Neural progenitor cell (in vitro differentiated cells): ENCODE results near the gene TMEM175.

Source experiments
- EZH2 ChIP-seq: fragments of 200-600 bp; sonication (generic); IDR thresholded peaks from 2 replicates; pipeline ENCODE4 v1.6.1; 2017; ENCODE audit warnings: antibody characterized with exemption, mild to moderate bottlenecking, moderate library complexity
- EZH2phosphoT487 ChIP-seq: fragments of 200-600 bp; sonication (generic); IDR thresholded peaks from 2 replicates; pipeline ENCODE4 v1.6.1; 2017; ENCODE audit warnings: antibody characterized with exemption
- TF ChIP-seq, protein P1 (sequence below): fragments of 200-600 bp; sonication (generic); IDR thresholded peaks from 2 replicates; pipeline ENCODE4 v1.5.1; 2017; ENCODE audit warnings: antibody characterized with exemption, mild to moderate bottlenecking

DNA sequence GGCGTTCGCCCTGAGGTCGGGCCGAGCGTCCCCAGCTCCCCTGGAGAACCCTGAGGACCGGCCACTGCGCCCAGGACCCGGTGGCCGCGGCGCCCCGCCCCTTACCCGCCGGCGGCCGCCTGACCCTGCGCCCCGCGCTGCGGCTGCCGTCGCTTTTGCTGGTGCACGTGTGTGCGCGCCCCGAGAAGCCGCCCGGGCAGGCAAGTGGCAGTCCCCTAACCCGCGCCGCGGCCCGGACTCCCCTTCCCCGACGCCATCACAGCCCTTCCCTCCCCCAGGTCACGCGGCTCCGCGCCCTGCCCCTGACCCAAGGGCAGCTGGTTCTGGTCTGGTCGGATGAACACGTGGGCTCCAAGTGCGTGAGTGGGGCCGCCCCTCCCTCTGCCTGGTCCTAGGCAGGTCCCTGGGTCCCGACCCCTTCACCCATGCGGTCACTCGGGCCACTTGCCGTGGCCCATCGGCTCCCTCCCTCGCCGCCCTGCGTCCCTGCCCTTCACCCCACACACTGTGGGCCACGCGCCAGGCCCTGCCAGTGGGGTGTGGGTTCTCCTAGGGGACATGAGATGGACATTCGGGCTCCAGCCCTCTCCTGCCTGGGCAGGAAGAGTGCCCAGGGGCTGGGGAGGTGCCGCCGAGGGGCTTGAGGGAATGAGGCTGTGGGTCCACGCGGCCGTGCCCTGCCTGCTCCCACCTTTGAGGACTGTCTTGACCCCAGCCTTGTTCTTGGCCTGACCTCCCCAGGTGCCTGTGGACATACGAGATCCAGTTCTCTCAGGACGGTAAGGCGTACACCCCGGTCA is 71.2 kb downstream of the TMEM175 start:
- TF ChIP-seq, protein P1, sequence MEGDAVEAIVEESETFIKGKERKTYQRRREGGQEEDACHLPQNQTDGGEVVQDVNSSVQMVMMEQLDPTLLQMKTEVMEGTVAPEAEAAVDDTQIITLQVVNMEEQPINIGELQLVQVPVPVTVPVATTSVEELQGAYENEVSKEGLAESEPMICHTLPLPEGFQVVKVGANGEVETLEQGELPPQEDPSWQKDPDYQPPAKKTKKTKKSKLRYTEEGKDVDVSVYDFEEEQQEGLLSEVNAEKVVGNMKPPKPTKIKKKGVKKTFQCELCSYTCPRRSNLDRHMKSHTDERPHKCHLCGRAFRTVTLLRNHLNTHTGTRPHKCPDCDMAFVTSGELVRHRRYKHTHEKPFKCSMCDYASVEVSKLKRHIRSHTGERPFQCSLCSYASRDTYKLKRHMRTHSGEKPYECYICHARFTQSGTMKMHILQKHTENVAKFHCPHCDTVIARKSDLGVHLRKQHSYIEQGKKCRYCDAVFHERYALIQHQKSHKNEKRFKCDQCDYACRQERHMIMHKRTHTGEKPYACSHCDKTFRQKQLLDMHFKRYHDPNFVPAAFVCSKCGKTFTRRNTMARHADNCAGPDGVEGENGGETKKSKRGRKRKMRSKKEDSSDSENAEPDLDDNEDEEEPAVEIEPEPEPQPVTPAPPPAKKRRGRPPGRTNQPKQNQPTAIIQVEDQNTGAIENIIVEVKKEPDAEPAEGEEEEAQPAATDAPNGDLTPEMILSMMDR, result no peak
- TF ChIP-seq EZH2 (no peak), EZH2phosphoT487 (no peak)
